ENCODE results near the gene HMGN1. TPM values are rescaled to one million over a fixed set of nuclear protein-coding genes. Genes with fewer than 3 reads are reported as not detected.

The HMGN1 gene
- 10 to 100 TPM; 41.6 to 85.0 (median 57.6) TPM for total RNA-seq

GRCh38 chr21:39348355-39349210, at the start of gene HMGN1:
TSS of gene HMGN1 (minus strand) at chr21:39349088. CDS start at chr21:39348917, 171 bp downstream.
- no peak for TF ChIP-seq CTCF (IDR thresholded peaks at IDR 0.05; ENCODE audit: low read depth)

- no peak for TF ChIP-seq CTCF (IDR thresholded peaks at IDR 0.05; ENCODE audit: low read depth)
Measured at GRCh38 chr21:39397646-39398385, 48.9 kb upstream of the HMGN1 start.

GRCh38 chr21:39392981-39393380, 44.1 kb upstream of the HMGN1 start:
- no peak for TF ChIP-seq CTCF (IDR thresholded peaks at IDR 0.05; ENCODE audit: low read depth)

- TF ChIP-seq CTCF (IDR thresholded peaks at IDR 0.05; ENCODE audit: low read depth) = no peak
Measured at GRCh38 chr21:39390212-39390765, 41.4 kb upstream of the HMGN1 start.

GRCh38 chr21:39388811-39389155, 39.9 kb upstream of the HMGN1 start:
- TF ChIP-seq CTCF (IDR thresholded peaks at IDR 0.05; ENCODE audit: low read depth) = no peak

- TF ChIP-seq CTCF (IDR thresholded peaks at IDR 0.05; ENCODE audit: low read depth) = no peak
Measured at GRCh38 chr21:39388038-39388810, 39.3 kb upstream of the HMGN1 start.

Data from subcutaneous adipose tissue (tissue), 4 donors.